ENCODE data around the gene NUDCD3. TPM values are rescaled to one million over a fixed set of nuclear protein-coding genes. Genes with fewer than 3 reads are reported as not detected.

The NUDCD3 gene
- polyA plus RNA-seq, 1 donor (not counting 4 experiments of a cell fraction or from before 2014, with no cell fraction given) = 58.7 TPM

DNA sequence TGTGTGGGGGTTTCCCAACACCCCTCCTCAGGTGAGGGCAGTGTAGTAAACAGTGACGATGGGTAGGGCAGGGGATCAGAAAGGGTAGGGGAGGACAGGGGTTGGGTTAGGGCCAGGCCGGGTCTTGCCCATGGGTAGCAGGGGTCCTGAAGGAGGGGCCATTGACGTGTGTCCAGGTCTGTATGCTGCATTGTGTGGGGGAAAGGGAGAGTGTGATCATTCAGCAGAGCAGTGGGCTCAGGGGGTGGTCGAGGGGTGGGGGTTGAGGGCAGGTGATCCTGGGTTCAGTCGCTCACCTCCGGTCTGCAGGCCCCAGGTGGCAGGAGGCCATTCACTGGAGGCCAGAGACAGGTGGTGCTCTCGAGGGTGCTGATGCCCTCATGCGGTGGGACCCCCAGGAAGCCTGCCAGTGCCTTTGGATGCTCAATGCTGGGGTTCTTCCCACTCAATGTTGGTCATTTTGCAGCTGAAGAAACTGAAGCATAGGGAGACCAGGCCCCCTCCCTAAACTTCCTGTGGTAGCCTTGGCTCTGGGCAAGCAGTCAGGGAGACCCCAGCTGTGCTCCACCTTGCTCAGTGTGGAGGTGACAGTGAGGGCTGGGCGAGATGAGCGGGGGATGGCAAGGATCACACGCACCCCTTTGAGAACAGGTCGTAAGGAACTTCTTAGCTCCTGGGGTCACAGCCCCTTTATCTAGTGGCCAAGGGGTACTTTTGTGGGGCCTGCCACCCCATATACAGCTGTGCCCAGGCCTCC, 116.3 kb downstream of the NUDCD3 start:
- no peak for FAIRE-seq
- Histone ChIP-seq H3K9ac (ENCODE audit: control insufficient read depth, extremely low read depth, insufficient read depth, low read length) (no peak overlapping the region), H3K27ac (ENCODE audit: control insufficient read depth, insufficient read depth, low read length) (no peak overlapping the region), H3K4me2 (ENCODE audit: control insufficient read depth, extremely low read depth, insufficient read depth, low read depth, low read length) (no peak overlapping the region), H3K4me3 (ENCODE audit: control insufficient read depth in 2 of 3, extremely low read depth in 1 of 3, insufficient read depth in 2 of 3, low read depth in 1 of 3, low read length in 3 of 3) (no peak overlapping the region), H3K4me1 (ENCODE audit: control insufficient read depth, extremely low read depth, insufficient read depth, low read length) (peaks cover 25% of the 10 kb centered on the region), H3K9me3 (ENCODE audit: control insufficient read depth, low read depth, low read length) (no peaks in the 10 kb centered on the region), H3K27me3 (ENCODE audit: control insufficient read depth, extremely low read depth, insufficient read depth, low read length) (no peaks in the 10 kb centered on the region), H3K79me2 (ENCODE audit: control insufficient read depth, insufficient read depth, low read length) (no peaks in the 10 kb centered on the region), H3K36me3 (ENCODE audit: control insufficient read depth in 2 of 2, extremely low read depth in 1 of 2, insufficient read depth in 2 of 2, low read length in 2 of 2) (no peaks in the 10 kb centered on the region), H4K20me1 (ENCODE audit: control insufficient read depth, extremely low read depth, insufficient read depth, low read length) (no peaks in the 10 kb centered on the region), H2AFZ (ENCODE audit: control insufficient read depth, low read length) (no peak overlapping the region), H3K9me1 (ENCODE audit: control insufficient read depth, extremely low read depth, insufficient read depth, low read length) (no peaks in the 10 kb centered on the region)
- TF ChIP-seq CTCF (optimal IDR thresholded peaks at IDR 0.05 in 1 of 3, IDR thresholded peaks at IDR 0.05 in 1 of 3, conservative IDR thresholded peaks at IDR 0.05 in 1 of 3; ENCODE audit: extremely low read depth in 1 of 3, insufficient read depth in 2 of 3, low read length in 3 of 3) (no peak), EZH2 (IDR thresholded peaks at IDR 0.05; ENCODE audit: low read length) (no peak)
- DNase-seq (ENCODE audit: low read depth, low spot score) = no peak
- dilution Hi-C loops (cut with MboI; ENCODE audit: extremely low pct_ligation_motif_present, low sequenced_read_pairs) = no loop called here

DNA sequence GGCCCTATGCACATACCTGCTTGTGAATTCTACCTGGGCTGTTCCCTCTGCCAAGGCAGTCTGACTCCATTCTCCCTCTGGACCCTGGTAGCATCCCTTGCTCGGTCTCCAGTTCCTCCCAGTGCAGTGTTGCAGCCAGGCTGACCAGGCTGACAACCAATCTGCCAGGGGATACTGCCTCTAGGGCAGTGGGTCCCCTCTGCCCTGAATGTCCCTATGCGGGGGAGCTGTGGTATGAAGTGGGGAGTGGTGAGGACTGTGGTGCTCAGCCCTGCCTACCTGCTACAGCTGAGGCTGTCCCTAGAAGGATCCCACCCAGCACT, 117.1 kb downstream of the NUDCD3 start:
- dilution Hi-C loops (cut with MboI; ENCODE audit: extremely low pct_ligation_motif_present, low sequenced_read_pairs) = no loop called here
- no peaks in the 10 kb centered on the region for H3K27me3 ChIP-seq (ENCODE audit: control insufficient read depth, extremely low read depth, insufficient read depth, low read length)
- no peak overlapping the region for H3K4me3 ChIP-seq (ENCODE audit: control insufficient read depth in 2 of 3, extremely low read depth in 1 of 3, insufficient read depth in 2 of 3, low read depth in 1 of 3, low read length in 3 of 3)
- H3K79me2 ChIP-seq (ENCODE audit: control insufficient read depth, insufficient read depth, low read length) = no peaks in the 10 kb centered on the region
- H3K4me2 ChIP-seq (ENCODE audit: control insufficient read depth, extremely low read depth, insufficient read depth, low read depth, low read length) = no peak overlapping the region
- no peak overlapping the region for H3K27ac ChIP-seq (ENCODE audit: control insufficient read depth, insufficient read depth, low read length)
- no peak for DNase-seq (ENCODE audit: low read depth, low spot score)
- no peaks in the 10 kb centered on the region for H3K36me3 ChIP-seq (ENCODE audit: control insufficient read depth in 2 of 2, extremely low read depth in 1 of 2, insufficient read depth in 2 of 2, low read length in 2 of 2)
- no peaks in the 10 kb centered on the region for H4K20me1 ChIP-seq (ENCODE audit: control insufficient read depth, extremely low read depth, insufficient read depth, low read length)
- no peaks in the 10 kb centered on the region for H3K9me1 ChIP-seq (ENCODE audit: control insufficient read depth, extremely low read depth, insufficient read depth, low read length)
- no peak for FAIRE-seq
- TF ChIP-seq EZH2 (IDR thresholded peaks at IDR 0.05; ENCODE audit: low read length) (no peak), CTCF (optimal IDR thresholded peaks at IDR 0.05 in 1 of 3, IDR thresholded peaks at IDR 0.05 in 1 of 3, conservative IDR thresholded peaks at IDR 0.05 in 1 of 3; ENCODE audit: extremely low read depth in 1 of 3, insufficient read depth in 2 of 3, low read length in 3 of 3) (no peak)
- no peak overlapping the region for H3K9ac ChIP-seq (ENCODE audit: control insufficient read depth, extremely low read depth, insufficient read depth, low read length)
- H3K9me3 ChIP-seq (ENCODE audit: control insufficient read depth, low read depth, low read length) = no peaks in the 10 kb centered on the region
- no peak overlapping the region for H2AFZ ChIP-seq (ENCODE audit: control insufficient read depth, low read length)
- H3K4me1 ChIP-seq (ENCODE audit: control insufficient read depth, extremely low read depth, insufficient read depth, low read length) = peaks cover 24% of the 10 kb centered on the region
